Right atrium auricular region (tissue), 2 donors: ENCODE data around the gene TENT4B. TPM values are rescaled to one million over a fixed set of nuclear protein-coding genes. Genes with fewer than 3 reads are reported as not detected.

ENCODE experiments used
- DNase-seq: peaks from one replicate; pipeline ENCODE4 v3.0.0-alpha.2; 2019; ENCODE audit warnings: low spot score
- H3K27ac ChIP-seq, 2 donors: fragments of 200-600 bp; sonication (generic); 1 replicate in 1 of 2; 2 replicates in 1 of 2; pipeline ENCODE4 v1.5.1; 2016 to 2019
- H3K27me3 ChIP-seq, 2 donors: fragments of 200-600 bp; sonication (generic); one replicate each; pipeline versions ENCODE4 v1.5.1 to v1.6.0; 2017 to 2019
- H3K36me3 ChIP-seq: fragments of 200-600 bp; sonication (generic); one replicate; pipeline ENCODE4 v1.5.1; 2016
- H3K4me1 ChIP-seq, 2 donors: fragments of 200-600 bp; sonication (generic); one replicate each; pipeline versions ENCODE4 v1.5.1 to v1.6.0; 2017 to 2019
- H3K4me3 ChIP-seq, 2 donors: fragments of 200-600 bp; sonication (generic); 1 replicate in 1 of 2; 2 replicates in 1 of 2; pipeline ENCODE4 v1.5.1; 2017 to 2019; ENCODE audit warnings: mild to moderate bottlenecking in 1 of 2, moderate library complexity in 1 of 2
- H3K9me3 ChIP-seq, 2 donors: fragments of 200-600 bp; sonication (generic); one replicate each; pipeline ENCODE4 v1.5.1; 2019
- CTCF ChIP-seq, 2 donors: fragments of 200-600 bp; sonication (generic); IDR thresholded peaks; one replicate each; pipeline ENCODE4 v1.5.1; 2019; ENCODE audit warnings: antibody characterized with exemption in 2 of 2
- total RNA-seq, 2 donors: library from RNA; depleted of rRNA; stranded (reverse); fragments of >200 nt; gene quantifications; one replicate each; pipeline ENCODE4 v1.1.0, GENCODE V29; 2016

Gene TENT4B
- total RNA-seq, 2 donors from 2014 or later = 5.0 to 6.1 TPM

- TF ChIP-seq CTCF (IDR thresholded peaks at IDR 0.05) = no peak
- H3K4me3 ChIP-seq = no peak overlapping the region
Observed at GRCh38 chr16:50178491-50178941, 25.4 kb downstream of the TENT4B start.

DNA sequence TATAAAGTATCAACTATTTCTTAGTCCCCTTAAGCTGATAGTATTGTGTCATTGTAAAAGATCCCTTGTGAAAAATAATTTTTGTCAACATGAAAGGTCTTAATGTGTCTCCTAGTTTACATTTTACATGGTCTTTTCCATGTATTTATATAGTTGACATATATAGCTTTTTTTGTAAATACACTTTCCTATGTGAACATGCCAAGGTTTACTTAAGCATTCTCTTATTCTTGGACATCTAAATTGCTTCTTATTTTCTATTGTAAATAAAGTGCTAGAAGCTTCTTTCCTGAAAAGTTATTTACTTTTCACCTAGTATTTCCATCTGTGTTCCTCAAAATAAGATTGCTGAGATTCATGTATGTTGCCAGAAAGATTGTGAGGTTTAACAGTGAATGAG, 29.3 kb downstream of the TENT4B start:
- Histone ChIP-seq H3K4me1 (peaks cover 0 to 6% of the 10 kb centered on the region in 2 donors), H3K4me3 (no peak overlapping the region), H3K9me3 (no peaks in the 10 kb centered on the region), H3K27ac (no peak overlapping the region), H3K36me3 (no peaks in the 10 kb centered on the region), H3K27me3 (no peaks in the 10 kb centered on the region)
- TF ChIP-seq CTCF (IDR thresholded peaks at IDR 0.05) = no peak
- DNase-seq = no peak

More at GRCh38 chr16:50178491-50178941, 25.4 kb downstream of the TENT4B start:
- no peaks in the 10 kb centered on the region for H3K27me3 ChIP-seq
- no peak for DNase-seq
- H3K9me3 ChIP-seq = no peaks in the 10 kb centered on the region
- no peaks in the 10 kb centered on the region for H3K4me1 ChIP-seq
- no peaks in the 10 kb centered on the region for H3K36me3 ChIP-seq
- H3K27ac ChIP-seq = no peak overlapping the region

- no peak for TF ChIP-seq CTCF (IDR thresholded peaks at IDR 0.05)
- Histone ChIP-seq H3K4me1 (peaks cover 0 to 6% of the 10 kb centered on the region in 2 donors), H3K36me3 (no peaks in the 10 kb centered on the region), H3K9me3 (no peaks in the 10 kb centered on the region), H3K4me3 (no peak overlapping the region), H3K27me3 (no peaks in the 10 kb centered on the region), H3K27ac (no peak overlapping the region)
- DNase-seq = no peak
Observed at GRCh38 chr16:50183316-50183715, 30.2 kb downstream of the TENT4B start.

- no peak for DNase-seq
- no peak overlapping the region for H3K27ac ChIP-seq
- H3K9me3 ChIP-seq = no peaks in the 10 kb centered on the region
- H3K27me3 ChIP-seq = no peaks in the 10 kb centered on the region
- no peaks in the 10 kb centered on the region for H3K36me3 ChIP-seq
- H3K4me1 ChIP-seq = peaks cover 0 to 10% of the 10 kb centered on the region in 2 donors
- no peak for TF ChIP-seq CTCF (IDR thresholded peaks at IDR 0.05)
- no peak overlapping the region for H3K4me3 ChIP-seq
Observed at GRCh38 chr16:50185005-50185505, 31.9 kb downstream of the TENT4B start.

DNA sequence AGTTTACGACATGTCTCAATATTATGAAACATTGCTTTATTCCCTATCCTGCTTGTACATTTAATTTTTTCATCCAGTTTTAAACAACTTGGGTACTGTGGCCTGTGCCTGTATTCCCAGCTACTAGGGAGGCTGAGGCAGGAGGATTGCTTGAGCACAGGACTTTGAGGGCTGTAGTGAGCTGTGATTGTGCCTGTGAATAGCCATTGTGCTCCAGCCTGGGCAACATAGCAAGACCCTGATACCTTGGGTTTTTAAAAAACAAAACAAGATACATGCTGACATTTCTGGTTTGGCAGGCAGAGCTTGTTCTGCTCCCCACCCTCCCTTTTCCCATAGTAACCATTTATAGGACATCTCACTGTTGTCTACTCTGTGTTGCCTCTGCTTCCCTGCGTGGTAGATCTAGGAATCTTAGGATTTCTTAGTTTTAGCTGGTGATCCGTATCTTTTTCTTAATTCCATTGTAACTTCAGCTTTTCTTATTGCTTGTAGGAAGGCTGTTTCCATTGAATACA, 35.6 kb downstream of the TENT4B start:
- no peak overlapping the region for H3K4me3 ChIP-seq
- DNase-seq = no peak
- H3K4me1 ChIP-seq = peaks cover 0 to 14% of the 10 kb centered on the region in 2 donors
- H3K36me3 ChIP-seq = no peaks in the 10 kb centered on the region
- no peaks in the 10 kb centered on the region for H3K9me3 ChIP-seq
- no peak overlapping the region for H3K27ac ChIP-seq
- no peak for TF ChIP-seq CTCF (IDR thresholded peaks at IDR 0.05)
- no peaks in the 10 kb centered on the region for H3K27me3 ChIP-seq

- Histone ChIP-seq H3K4me3 (no peak overlapping the region), H3K9me3 (no peaks in the 10 kb centered on the region), H3K4me1 (peaks cover 0 to 15% of the 10 kb centered on the region in 2 donors), H3K36me3 (no peaks in the 10 kb centered on the region), H3K27me3 (no peaks in the 10 kb centered on the region), H3K27ac (no peak overlapping the region)
- no peak for TF ChIP-seq CTCF (IDR thresholded peaks at IDR 0.05)
- no peak for DNase-seq
Observed at GRCh38 chr16:50190292-50190691, 37.2 kb downstream of the TENT4B start.
